LNCAP (cell line): ENCODE results near the gene PSMB11.

ENCODE experiments used
- CTCF ChIP-seq: fragments of 450-650 bp; IDR thresholded peaks from 2 replicates; pipeline ENCODE4 v1.5.1; 2017; ENCODE audit warnings: mild to moderate bottlenecking

PSMB11 gene

GRCh38 chr14:23079716-23080115 lies 37.7 kb downstream of the PSMB11 start:
- no peak for TF ChIP-seq CTCF

- TF ChIP-seq CTCF, result no peak
Measured at GRCh38 chr14:23080474-23080873, 38.5 kb downstream of the PSMB11 start.

- no peak for TF ChIP-seq CTCF
Measured at GRCh38 chr14:23085458-23085857, 43.4 kb downstream of the PSMB11 start.

DNA sequence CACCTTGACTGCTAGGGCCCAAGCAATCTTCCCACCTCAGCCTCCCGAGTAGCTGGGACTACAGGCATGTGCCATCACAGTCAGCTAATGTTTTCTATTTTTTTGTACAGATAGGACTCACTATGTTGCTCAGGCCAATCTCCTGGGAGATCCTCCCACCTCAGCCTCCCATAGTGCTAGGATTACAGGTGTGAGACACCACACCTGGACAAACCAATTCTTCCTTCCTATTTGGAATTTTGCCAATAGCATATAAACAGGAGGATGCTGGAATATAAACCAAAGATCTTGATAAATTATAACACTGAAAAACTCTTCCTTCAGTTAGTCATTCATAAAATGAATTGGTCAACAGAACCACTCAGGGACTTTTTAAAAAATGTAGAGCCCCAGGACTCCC lies 44.6 kb downstream of the PSMB11 start:
- TF ChIP-seq CTCF, result no peak

GRCh38 chr14:23089498-23090253 lies 47.7 kb downstream of the PSMB11 start:
- no peak for TF ChIP-seq CTCF

GRCh38 chr14:23090254-23090636 lies 48.2 kb downstream of the PSMB11 start:
- no peak for TF ChIP-seq CTCF

- TF ChIP-seq CTCF, result no peak
Measured at GRCh38 chr14:23091294-23092225, 49.5 kb downstream of the PSMB11 start.
